T-helper 9 cell (primary cell): ENCODE measurements around the gene PHC3.

Experiments
- DNase-seq: peaks from one replicate; pipeline ENCODE4 v3.0.0-alpha.2; 2020

The PHC3 gene

GRCh38 chr3:170064108-170064507 lies 117.4 kb downstream of the PHC3 start:
- no peak for DNase-seq

- no peak for DNase-seq
These were observed 117.8 kb downstream of the PHC3 start for GRCh38 chr3:170063691-170064090.

DNA sequence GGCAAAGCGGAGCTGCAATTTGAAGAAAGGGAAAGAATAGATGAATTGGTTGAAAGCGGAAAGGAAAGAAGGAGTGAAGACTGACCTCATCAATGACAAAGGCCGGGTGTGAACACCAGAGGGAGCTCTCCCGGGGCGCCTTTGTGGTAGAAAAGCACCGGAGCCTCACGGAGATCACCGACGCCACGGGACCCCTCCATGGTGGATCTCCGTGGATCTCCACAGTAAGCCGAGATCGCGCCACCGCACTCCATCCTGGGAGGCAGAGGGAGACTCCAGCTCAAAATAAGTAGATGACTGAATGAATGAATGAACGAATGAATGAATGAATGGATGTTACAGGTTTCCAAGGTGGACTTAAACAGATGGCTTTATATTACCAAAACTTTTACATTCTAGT lies 118.8 kb downstream of the PHC3 start:
- no peak for DNase-seq

DNA sequence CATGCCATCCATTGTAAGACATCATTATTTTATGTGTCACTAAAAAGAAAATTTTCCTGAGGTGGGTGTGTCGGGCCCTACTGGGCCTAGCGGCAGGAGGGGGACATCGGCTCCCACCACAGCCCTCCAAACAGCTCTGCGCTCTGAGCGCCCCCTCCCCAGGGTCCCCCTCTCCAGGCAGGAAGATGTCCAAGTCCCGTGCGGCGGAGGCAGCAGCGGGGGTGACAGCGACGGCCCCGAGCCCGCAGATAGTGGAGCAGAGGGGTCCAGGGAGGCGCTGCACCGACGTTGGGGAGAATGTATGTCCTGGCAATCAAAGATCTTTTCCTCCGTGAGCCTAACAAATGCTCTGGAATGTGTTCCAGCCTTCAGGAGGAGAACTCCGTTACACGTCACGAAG lies 119.5 kb downstream of the PHC3 start:
- DNase-seq = no peak

- no peak for DNase-seq
These were observed 122.1 kb downstream of the PHC3 start for GRCh38 chr3:170059447-170059846.

DNA sequence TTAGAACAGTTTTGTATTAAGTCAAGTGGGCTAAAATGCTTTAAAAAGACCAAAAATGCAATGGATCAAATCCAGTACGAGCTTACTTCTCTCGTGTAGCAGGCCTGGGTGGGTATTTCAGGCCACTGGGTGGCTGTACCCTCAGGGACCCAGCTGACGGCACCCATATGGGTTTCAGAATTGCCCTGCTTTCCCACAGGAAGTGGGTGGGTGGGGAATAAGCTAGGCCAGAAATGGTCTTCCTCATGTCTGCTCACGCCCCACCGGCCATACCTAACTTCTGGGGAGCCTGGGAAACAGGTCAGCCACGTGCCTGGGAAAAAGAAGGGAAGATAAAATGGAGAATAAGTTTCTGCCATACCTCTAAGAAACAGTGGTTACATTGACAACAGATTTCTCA lies 123.4 kb downstream of the PHC3 start:
- no peak for DNase-seq

GRCh38 chr3:170057550-170057949 lies 124.0 kb downstream of the PHC3 start:
- no peak for DNase-seq

DNA sequence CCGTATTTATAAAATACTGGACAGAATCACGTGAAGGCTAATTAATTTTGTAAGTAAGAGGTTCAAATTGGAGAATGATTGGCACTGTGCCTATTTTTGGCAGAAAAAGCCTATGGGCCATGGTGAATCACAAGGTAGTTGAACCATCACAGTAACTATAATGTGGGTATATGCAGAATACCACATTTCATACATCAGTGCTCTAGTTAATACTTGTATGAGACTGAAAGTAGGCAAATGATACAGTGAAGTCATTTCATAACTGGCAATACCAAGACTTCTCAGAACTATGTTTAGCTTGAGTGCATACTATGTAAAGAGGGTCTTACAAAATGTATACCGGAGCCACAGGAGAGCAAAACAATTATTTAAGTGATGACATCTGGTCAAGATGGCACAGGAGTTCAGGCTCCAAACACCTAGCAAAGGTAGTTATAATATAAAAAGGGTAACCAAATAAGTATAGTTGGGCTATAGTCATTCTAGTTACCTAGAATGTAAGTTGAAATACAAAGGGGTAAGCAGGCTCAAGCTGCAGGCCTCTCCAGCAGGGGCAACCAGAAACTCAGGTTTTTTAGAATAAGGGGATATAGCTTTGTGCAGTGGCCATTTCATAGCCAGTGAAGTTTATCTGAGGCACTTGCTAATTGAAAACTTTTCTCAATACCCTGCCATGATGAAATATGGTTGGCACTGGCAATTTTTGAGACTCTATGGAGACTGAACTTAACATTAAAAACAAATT lies 124.7 kb downstream of the PHC3 start:
- no peak for DNase-seq

DNA sequence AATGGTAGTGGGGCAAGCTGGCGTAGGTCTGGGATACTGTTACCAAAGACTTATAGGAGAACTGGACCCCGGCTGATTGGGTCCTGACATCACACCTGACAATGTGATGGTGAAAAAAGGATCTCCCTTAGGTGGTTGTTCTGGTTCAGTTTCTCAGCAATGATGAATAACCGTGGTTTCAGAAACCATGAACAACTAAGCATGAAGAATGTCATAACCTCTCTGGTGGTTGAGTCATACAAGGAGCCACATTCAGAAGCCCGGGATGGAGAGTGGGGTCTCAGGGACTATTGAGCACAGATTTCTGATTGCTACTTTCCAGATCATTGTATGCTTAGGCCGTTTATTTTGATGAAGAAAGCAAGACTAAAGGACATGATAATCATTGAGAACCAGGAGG lies 126.3 kb downstream of the PHC3 start:
- DNase-seq = no peak

GRCh38 chr3:170054204-170054603 lies 127.3 kb downstream of the PHC3 start:
- no peak for DNase-seq

GRCh38 chr3:170052398-170052797 lies 129.1 kb downstream of the PHC3 start:
- no peak for DNase-seq

DNA sequence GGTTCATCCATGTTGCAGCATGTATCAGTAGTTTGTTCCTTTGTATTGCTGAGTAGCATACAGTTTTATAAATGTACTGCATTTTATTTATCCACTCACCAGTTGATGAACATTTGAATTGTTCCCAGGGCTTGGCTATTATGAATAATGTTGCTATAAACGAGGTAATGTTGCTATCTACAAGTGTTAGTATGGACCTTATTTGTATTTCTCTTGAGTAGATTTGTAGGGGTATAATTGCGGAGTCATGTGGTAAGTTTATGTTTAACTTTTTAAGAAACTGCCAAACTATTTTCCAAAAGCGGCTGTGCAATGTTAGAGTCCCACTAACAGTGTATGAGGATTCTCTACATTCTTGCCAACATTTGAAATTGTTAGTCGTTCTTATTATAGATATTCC lies 130.8 kb downstream of the PHC3 start:
- DNase-seq = no peak

DNA sequence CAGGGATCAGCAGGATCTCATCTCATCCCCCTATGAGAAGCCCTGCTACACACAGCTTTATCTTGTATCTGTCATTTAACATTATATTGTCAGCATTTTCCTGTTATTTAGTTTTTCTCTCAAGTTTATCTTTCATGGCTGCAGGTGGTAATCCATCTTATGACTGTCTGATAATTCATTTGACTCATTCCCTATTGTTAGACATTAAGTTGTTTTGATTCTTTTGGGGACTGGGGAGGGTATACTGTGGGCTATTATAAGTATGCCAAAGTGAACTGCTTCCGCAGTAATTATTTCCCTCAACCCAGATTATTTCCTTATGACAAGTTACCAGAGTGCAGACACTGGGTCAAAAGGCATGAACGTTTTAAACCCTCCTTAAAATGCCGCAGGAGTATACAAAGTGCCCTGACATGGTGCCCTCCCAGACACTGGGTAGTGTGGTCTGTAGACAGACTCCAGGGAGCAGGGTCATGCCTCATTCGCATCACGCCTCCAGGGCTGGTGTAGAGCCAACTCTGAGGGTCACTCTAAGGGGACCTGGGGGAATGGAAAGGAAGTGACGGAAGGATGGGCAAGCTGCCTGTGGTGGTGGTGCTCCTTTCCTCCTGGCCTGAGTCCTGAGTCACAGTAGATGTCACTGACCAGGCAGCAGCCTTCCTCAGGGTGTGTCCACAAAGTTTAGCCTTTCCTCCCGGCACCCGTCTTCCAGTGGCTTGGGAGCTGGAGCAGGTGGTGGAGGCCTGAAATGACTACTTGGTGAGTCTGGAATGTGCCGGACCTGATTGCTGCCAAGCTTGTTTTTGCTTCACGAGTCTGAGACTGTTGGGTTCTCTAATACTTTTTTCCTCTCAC lies 132.2 kb downstream of the PHC3 start:
- DNase-seq = no peak

DNA sequence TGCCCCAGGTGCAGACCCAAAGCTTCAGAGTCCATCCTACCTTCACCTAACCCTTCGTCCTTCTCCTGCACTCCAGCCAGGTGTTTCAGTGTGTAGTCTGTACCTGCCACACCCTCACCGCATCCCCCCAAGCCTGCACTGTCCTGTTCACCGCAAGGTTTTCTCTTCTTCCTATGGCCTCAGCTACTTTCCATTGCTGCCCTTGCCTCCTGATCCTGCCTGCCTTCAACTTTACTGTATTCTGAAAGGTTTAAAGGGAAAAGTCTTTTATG lies 134.5 kb downstream of the PHC3 start:
- DNase-seq = no peak

DNA sequence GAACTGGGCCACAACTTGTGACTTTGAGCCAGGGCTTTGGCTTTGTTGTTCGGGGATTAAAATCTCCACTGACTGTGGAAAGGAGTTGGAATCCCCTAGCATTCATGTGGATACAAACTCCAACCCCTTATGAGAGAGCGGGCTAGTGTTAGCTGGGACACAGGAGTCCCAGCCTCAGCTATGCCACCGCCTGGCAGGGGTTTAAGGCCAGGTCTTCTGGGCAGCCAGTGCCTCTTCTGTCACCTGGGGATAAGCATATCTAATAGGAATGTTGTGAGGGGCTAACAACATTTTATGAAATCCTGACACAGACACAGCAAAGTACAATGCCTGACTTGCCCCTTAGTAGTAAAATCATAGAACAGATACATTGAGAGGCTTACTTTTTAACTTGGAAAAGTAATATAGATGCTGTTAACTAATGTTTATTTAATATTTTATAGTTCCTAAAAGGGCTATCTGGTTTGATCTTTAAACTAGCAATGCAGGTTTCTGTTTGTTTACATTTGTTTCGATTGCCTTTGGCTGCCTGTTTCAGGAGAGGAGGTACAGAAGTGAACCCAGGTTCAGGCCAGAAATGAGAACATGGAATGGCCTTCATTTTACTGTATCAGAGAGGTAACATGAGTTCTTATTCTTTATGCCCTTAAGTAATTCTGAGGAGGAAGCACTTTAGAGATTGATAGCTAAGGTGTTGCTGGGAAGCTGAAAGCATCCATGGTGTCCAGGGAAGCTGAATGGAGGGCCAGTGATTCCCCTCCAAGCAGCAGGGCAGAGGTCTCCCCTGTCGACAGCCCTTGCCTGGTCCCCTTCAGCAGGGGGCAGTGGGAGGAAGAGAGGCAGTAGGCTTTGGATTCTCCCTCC lies 135.0 kb downstream of the PHC3 start:
- DNase-seq = no peak

- no peak for DNase-seq
These were observed 136.7 kb downstream of the PHC3 start for GRCh38 chr3:170044795-170045244.

DNA sequence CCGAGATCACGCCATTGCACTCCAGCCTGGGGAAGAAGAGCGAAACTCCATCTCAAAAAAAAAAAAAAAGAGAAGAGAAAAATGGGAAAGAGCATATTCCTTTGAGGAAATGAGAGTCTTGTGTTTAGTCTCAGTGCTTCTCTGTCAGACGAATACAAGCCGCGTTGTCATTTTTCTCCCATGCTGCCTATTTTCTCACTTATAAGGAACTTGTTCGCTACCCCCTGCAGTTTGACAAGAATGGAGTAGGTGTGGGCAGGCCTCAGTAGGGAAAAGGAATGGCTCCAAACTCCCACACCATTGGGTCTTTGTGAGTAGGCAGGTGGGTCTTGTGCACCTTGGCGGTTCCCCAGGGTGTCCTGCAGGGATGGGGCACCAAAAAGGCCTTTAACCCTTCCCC lies 137.3 kb downstream of the PHC3 start:
- no peak for DNase-seq

- no peak for DNase-seq
These were observed 138.0 kb downstream of the PHC3 start for GRCh38 chr3:170043506-170043905.

- DNase-seq = no peak
These were observed 141.1 kb downstream of the PHC3 start for GRCh38 chr3:170040418-170040817.

DNA sequence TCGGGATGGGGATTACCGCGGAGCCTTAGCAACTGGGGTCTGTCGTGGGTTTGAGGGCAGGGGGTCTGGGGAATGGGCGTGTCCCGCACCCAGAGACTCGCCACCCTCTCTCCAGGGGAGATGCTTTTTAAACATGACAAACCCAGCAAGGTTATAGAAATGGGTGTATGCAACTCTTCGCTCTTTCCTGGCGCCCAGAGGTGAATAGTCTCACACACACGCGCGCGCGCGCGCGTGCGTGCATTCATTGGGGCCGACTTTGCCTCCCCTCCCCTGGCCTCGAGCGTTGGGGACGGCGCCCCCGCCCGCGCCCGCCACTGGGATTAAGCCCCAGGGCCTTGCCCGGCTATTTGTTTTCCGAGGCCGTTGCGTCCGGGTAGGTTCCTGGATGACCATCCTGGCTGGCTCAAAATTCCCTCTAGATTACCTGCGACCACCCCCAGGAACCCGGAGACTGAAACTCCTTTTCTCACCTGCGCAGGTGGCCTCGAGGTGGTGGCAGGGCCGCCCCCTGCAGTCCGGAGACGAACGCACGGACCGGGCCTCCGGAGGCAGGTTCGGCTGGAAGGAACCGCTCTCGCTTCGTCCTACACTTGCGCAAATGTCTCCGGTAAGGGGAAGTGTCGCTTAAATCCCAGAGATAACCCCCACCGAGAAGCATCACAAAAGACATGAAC lies 143.0 kb downstream of the PHC3 start:
- peak; percentile 14 for DNase-seq
